H54 (cell line): ENCODE data around the gene AGO3.

Experiments used
- DNase-seq: peaks from one replicate; pipeline ENCODE4 v3.0.0; 2011; ENCODE audit warnings: low spot score, mixed read lengths; ENCODE audit not compliant: insufficient read length
- FAIRE-seq: peaks from 3 replicates; lab custom pipeline; 2011; peaks lifted over from hg19 to GRCh38; lab: Jason Lieb, UNC
- POLR2A ChIP-seq: IDR thresholded peaks from 2 replicates; pipeline ENCODE4 v1.6.1; 2011; ENCODE audit warnings: low read depth, mild to moderate bottlenecking, low read length

Gene AGO3

GRCh38 chr1:35894183-35894582, 36.7 kb upstream of the AGO3 start:
- FAIRE-seq (no peak), DNase-seq (no peak)
- TF ChIP-seq POLR2A: no peak

- no peak for TF ChIP-seq POLR2A
- no peak for FAIRE-seq
- DNase-seq: no peak
Measured at GRCh38 chr1:35894656-35895055, 36.2 kb upstream of the AGO3 start.

DNA sequence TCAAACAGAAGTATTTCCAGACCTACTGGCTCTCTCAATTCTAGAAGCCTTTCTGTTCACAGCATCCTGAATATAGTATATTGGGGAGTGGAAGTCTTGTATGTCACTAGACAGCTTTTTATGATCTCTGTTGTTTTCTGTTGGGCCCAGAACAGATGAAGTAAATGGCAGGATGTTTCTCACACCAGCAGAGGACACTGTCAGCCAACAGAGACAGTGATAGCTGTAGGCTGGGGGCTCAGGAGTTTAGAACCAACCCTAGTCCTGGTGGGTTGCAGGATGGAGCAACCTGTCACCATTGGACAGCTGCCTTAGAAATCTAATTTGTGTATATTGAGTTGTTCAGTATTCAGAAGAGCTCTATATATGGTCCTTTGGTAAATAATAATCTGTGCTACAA, 31.0 kb upstream of the AGO3 start:
- DNase-seq: no peak
- no peak for TF ChIP-seq POLR2A
- FAIRE-seq: no peak

- FAIRE-seq (no peak), DNase-seq (no peak)
- TF ChIP-seq POLR2A: no peak
Measured at GRCh38 chr1:35901235-35901634, 29.7 kb upstream of the AGO3 start.

DNA sequence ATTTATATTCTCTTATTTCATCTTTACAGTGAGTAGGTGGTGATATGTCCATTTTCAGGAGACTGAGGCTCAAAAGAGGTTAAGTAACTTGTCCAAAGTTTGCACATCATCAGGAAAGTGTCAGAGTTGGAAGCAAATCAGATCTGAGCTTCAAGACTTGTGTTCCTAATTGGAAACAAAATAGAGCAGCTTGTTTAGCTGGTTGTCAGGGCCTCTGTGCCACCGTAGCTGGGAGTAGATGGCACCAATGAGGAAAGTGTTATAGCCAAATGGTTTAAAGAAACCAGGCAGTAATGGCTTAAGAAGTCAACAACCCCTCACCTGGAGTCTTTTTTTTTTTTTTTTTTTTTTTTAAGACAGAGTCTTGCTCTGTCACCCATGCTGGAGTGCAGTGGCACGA, 28.2 kb upstream of the AGO3 start:
- no peak for TF ChIP-seq POLR2A
- FAIRE-seq: no peak
- no peak for DNase-seq

DNA sequence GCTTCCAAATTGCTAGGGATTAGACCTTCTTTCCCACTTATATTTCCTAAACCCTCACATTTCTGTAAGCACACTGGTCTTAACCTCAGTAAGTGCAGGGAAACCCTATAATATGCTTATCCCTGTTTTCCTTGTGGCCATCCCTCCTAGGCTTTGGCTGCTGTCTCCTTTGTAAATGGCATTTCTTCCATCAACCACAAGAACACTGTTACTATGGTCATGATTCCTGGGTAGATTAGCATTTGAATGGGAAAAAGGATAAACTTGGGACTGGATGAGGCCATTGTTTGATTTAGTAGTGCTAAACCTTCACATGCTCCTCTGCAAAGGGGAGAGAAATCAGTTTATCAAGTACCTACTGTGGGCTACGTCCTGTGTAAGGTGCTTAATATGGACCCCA, 16.2 kb upstream of the AGO3 start:
- FAIRE-seq (no peak), DNase-seq (no peak)
- TF ChIP-seq POLR2A: no peak

DNA sequence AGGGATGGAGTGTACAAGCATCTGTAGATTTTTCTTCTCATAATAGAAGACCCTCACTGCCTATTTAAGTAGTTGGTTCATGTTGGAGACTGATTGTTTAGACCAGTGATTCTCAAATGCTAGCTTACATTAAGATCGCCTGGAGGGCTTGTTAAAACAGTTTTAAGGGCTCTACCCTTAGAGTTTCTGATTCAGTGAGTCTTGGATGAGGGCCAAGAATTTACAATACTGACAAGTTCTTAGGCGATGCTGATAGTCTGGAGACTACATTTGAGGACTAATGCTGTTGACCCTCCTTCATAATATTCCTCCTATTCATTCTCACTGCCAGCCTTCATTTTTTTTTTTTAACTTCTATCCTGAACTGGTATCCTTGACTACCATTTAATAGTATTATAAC, 15.2 kb upstream of the AGO3 start:
- FAIRE-seq (no peak), DNase-seq (no peak)
- TF ChIP-seq POLR2A: no peak

GRCh38 chr1:35923791-35924221, 7.1 kb upstream of the AGO3 start:
- DNase-seq: no peak
- TF ChIP-seq POLR2A: no peak
- no peak for FAIRE-seq

- TF ChIP-seq POLR2A: no peak
- no peak for FAIRE-seq
- DNase-seq: no peak
Measured at GRCh38 chr1:35924838-35925237, 6.1 kb upstream of the AGO3 start.

DNA sequence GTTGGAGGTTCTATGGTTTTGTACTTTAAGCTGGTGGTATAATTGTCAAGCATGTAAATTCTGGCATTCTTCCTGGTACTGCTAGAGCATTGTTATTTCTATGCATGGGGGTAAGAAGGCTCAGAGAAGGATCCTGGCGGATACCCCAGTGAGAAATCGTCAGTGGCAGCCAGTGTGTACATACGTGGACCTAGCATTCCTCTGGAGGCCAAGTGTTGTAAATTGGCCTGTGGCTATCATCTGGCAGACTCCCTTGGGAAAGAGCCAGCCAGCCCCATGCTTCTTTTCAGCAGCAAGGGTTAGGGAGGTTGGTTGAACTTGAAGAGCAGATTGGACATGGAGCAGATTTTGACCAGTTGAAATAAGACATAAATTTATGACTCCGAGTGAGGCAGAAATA, 5.2 kb upstream of the AGO3 start:
- FAIRE-seq: no peak

GRCh38 chr1:35927472-35927871, 3.4 kb upstream of the AGO3 start:
- TF ChIP-seq POLR2A: no peak
- DNase-seq (no peak), FAIRE-seq (no peak)

More for the DNA sequence above, 5.2 kb upstream of the AGO3 start:
- DNase-seq: no peak
- TF ChIP-seq POLR2A: no peak

- no peak for TF ChIP-seq POLR2A
- FAIRE-seq (peak; percentile 74), DNase-seq (peak; percentile 49)
Measured at GRCh38 chr1:35929730-35930592, 944 bp upstream of the AGO3 start.

- TF ChIP-seq POLR2A: no peak
- DNase-seq: no peak
- FAIRE-seq: peak; percentile 88
Measured at GRCh38 chr1:35931446-35932157, 697 bp downstream of the AGO3 start.

DNA sequence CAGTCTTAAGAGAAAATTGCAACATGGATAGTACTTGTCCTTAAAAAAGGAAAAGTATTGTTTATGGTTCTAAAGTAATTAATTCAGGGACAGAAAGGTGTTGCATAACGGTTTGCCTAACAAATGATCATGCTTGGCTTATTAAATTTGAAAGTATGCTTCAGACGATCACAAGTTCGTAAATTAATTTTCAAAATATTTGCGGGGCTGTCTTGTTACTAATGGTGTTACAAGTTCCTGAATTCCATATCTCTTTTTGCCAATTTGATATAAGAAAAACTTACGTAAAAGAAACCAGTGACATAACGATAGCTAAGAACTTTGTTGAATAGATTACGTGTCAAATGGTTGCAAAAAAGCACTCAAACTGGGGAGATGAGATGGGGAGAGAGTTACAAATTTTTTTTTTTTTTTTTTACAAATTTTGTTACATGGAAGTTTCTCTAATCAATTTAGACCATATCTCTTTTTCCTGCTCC, 1.3 kb downstream of the AGO3 start:
- FAIRE-seq: no peak
- no peak for TF ChIP-seq POLR2A

More for the DNA sequence above, 1.3 kb downstream of the AGO3 start:
- no peak for DNase-seq
